ENCODE results near the gene CPED1.
A peak's percentile ranks its signal among the peaks of the same experiment; 100 is the strongest.

The CPED1 gene

GRCh38 chr7:120987683-120988590 is 574 bp upstream of the CPED1 start:
- Mint-ChIP-seq H3K27me3 (peaks cover 57% of the 10 kb centered on the region), H3K4me1 (ENCODE audit: low read depth) (peaks cover 19% of the 10 kb centered on the region), H3K9me3 (no peaks in the 10 kb centered on the region), H3K27ac (no peak overlapping the region), H3K36me3 (ENCODE audit: low read depth) (no peaks in the 10 kb centered on the region), H3K4me3 (peak overlapping the region; percentile 83)

DNA sequence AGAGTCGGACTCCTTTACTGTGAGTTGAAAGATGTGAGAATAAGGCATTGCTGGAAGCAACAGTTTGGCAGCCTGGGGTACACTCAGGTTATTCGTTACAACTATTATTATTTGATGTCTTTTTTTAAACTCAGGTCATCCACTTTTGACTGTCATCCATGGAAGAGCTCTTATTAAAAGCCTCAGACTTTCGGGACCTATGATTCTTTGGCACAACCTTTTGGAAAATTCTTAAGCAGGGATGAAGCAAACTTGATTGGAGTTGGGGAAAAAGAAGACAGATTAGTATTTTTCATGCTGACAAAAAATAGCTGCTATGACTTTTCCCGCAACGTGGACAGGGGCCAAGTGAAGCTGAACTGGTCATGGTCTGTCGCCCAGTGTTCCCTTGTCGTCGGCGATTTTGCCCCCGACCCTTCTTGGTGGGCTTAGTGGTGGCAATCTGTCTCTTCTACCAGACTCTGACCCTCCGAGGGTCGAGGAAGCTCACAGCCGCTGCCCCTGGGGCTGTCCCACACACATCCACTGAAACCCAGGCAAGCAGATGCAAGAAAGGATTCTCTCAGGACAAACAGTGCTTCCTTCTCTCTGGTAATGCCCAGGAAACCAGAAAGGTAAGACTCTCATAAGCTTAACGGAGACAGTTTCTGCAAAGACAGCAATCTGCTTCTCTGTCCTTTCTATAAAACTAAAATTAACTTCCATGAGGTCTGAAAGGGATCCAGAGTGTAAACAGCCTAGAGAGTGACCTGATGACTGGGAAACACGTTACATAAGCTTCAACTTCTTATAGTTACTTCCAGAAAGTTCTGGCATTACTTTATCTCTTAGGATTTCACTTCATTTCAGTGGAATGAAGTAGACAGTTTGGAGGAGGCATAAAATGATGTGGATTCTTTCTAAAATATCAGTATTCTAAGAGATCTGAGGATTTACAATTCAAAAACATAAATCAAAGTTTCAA is 1.0 kb downstream of the CPED1 start:
- Mint-ChIP-seq H3K27me3 (peaks cover 63% of the 10 kb centered on the region), H3K9me3 (no peaks in the 10 kb centered on the region), H3K4me1 (ENCODE audit: low read depth) (peaks cover 19% of the 10 kb centered on the region), H3K27ac (no peak overlapping the region), H3K4me3 (peak overlapping the region; percentile 83), H3K36me3 (ENCODE audit: low read depth) (no peaks in the 10 kb centered on the region)

DNA sequence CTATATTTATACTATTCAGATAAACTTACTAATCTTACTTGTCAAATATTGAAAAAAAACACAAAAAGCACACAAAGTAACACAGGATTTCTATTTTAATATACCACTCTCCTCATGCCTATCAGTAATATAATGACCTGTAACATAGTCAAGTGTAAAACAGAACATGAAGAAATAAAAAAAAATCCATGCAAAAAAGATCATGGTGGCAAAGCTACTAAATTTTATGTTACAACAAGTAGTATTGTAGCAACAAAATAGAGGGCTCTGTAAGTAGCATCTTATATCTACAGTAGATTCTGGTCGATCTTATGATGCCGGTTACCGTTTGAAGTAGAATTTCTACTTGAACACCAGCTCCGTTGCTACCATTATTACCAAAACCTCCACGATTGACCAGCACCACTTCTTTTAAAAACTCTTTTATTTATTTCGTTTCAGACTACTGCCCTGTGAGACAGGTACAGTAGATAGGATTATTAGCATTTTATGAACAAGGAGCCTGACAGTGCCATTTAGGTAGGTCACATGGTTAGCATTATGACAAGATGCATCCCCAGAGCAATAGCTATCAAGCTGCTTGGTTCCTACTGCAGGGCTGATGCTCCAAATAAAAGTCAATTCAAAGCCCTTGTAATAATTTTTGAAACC is 2.1 kb downstream of the CPED1 start:
- no peaks in the 10 kb centered on the region for H3K9me3 Mint-ChIP-seq
- H3K27me3 Mint-ChIP-seq, result peaks cover 63% of the 10 kb centered on the region
- H3K4me3 Mint-ChIP-seq, result no peak overlapping the region
- H3K27ac Mint-ChIP-seq, result no peak overlapping the region
- peaks cover 21% of the 10 kb centered on the region for H3K4me1 Mint-ChIP-seq (ENCODE audit: low read depth)
- H3K36me3 Mint-ChIP-seq (ENCODE audit: low read depth), result no peaks in the 10 kb centered on the region

DNA sequence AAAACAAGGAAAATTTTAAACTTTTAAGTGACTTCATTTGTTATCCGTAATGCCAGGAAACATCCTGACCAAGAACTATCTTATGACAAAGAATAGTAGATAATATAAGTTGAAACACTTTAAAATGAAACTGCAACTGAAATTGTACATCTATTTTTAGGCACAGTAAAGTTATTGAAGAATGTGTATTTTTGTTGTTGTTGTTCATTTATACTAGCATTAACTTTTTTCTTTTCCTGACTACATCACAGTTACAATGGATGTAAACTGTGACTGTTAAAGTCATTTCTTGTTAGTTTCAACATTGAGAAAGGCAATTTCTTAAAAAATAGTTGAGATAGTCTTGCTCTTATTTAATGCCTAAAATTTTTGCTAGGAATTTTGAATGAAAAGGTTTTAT is 2.6 kb downstream of the CPED1 start:
- no peak overlapping the region for H3K27ac Mint-ChIP-seq
- H3K4me1 Mint-ChIP-seq (ENCODE audit: low read depth), result peaks cover 25% of the 10 kb centered on the region
- no peaks in the 10 kb centered on the region for H3K9me3 Mint-ChIP-seq
- H3K36me3 Mint-ChIP-seq (ENCODE audit: low read depth), result no peaks in the 10 kb centered on the region
- no peak overlapping the region for H3K4me3 Mint-ChIP-seq
- peaks cover 63% of the 10 kb centered on the region for H3K27me3 Mint-ChIP-seq

DNA sequence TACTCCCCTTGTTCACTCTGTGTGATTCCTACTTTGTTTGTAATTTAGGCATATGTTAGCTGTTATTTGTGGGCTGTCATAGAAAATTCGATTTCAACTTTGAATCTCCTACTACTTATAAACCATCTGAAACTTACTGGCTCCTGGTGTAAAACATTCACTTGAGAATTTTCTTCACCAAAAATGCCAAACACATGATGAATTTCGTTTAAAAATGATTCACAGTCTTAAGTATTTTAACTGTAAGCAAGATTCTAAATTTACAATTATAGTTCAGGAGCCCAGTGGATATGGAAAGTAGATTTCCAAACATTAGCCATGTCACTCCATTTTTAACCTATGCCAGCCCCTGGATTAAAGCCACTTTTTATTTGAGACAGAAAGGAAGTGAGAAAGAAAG is 3.1 kb downstream of the CPED1 start:
- no peaks in the 10 kb centered on the region for H3K36me3 Mint-ChIP-seq (ENCODE audit: low read depth)
- peaks cover 30% of the 10 kb centered on the region for H3K4me1 Mint-ChIP-seq (ENCODE audit: low read depth)
- H3K27ac Mint-ChIP-seq, result no peak overlapping the region
- no peaks in the 10 kb centered on the region for H3K9me3 Mint-ChIP-seq
- H3K27me3 Mint-ChIP-seq, result peaks cover 59% of the 10 kb centered on the region
- H3K4me3 Mint-ChIP-seq, result no peak overlapping the region

- Mint-ChIP-seq H3K36me3 (ENCODE audit: low read depth) (no peaks in the 10 kb centered on the region), H3K4me3 (no peak overlapping the region), H3K27me3 (peaks cover 52% of the 10 kb centered on the region), H3K27ac (no peak overlapping the region), H3K9me3 (no peaks in the 10 kb centered on the region), H3K4me1 (ENCODE audit: low read depth) (peaks cover 34% of the 10 kb centered on the region)
Observed at GRCh38 chr7:120992272-120992964, 3.9 kb downstream of the CPED1 start.

- no peak overlapping the region for H3K27ac Mint-ChIP-seq
- peaks cover 30% of the 10 kb centered on the region for H3K4me1 Mint-ChIP-seq (ENCODE audit: low read depth)
- no peak overlapping the region for H3K4me3 Mint-ChIP-seq
- H3K9me3 Mint-ChIP-seq, result no peaks in the 10 kb centered on the region
- H3K27me3 Mint-ChIP-seq, result peaks cover 45% of the 10 kb centered on the region
- H3K36me3 Mint-ChIP-seq (ENCODE audit: low read depth), result no peaks in the 10 kb centered on the region
Observed at GRCh38 chr7:120992965-120993494, 4.5 kb downstream of the CPED1 start.

DNA sequence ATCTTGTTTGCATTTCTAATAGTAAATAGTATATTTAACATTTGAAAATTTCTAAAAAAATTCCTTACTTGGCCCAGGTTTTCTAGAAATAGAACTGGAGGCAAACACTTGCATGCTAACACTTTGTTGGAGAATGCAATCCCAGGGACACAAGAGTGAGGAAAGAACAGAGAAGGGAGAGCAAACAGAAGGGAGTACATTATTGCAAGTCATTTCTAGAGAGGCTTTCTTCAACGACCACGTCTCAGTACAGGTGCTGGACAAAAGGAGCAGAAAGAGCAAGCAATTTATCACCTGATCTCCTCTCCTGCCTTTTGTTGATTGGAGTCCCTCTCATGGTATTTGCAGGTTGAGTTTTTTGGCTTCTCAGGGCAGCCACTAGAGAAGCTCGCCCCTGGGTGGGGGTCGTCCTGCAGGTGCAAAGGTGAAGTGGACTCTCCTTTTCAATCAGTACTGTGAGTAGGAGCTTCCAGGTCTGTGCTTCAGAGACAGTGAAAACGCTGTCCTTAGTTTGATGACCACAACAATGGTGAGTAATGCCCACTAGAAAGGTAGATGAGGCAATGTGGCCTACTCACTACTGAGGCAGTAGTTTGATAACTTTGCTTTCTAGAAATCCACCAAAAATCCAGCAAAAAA is 5.2 kb downstream of the CPED1 start:
- peaks cover 39% of the 10 kb centered on the region for H3K27me3 Mint-ChIP-seq
- no peak overlapping the region for H3K27ac Mint-ChIP-seq
- no peaks in the 10 kb centered on the region for H3K9me3 Mint-ChIP-seq
- peaks cover 25% of the 10 kb centered on the region for H3K4me1 Mint-ChIP-seq (ENCODE audit: low read depth)
- H3K36me3 Mint-ChIP-seq (ENCODE audit: low read depth), result no peaks in the 10 kb centered on the region
- H3K4me3 Mint-ChIP-seq, result no peak overlapping the region

DNA sequence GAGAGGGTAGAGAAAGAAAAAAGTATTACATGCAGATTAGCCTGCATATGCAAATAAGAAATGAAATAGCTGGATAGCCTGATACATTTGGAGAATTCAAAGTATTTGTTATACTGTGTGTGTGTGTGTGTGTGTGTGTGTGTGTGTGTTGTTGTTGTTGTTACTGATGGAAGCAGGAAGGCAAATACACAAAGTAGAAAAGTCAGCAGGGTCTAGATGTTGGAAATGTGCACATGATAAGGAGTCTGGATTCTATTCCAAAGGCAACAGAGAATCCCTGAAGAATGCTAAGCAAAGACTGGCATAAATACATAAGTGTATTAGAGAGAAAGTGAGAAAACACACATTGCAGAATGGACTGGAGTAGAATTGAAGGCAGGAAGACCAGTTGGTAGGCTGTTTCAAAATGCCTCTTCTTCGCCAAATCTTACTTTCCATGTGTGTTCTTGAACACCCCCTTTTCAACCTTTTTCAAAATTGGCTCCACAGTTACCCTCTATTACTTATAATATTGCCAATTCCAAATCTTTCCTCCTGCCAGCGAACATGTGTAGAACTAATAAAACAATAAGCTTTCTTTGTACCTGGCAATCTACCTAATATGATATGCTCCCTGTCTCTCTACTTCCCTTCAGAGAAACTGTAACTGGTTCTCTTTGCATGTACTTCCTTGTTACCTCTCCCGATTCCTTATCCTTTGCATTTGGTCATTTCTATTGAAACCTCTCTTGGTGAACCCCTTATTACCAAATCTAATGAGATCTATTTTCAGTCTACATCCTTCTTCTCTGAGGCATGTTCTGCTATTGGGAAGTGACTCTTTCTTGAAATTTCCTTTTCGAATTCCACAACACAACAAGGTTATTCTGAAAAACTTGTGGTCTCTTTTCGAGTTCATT is 6.2 kb downstream of the CPED1 start:
- no peak overlapping the region for H3K4me3 Mint-ChIP-seq
- no peak overlapping the region for H3K27ac Mint-ChIP-seq
- H3K9me3 Mint-ChIP-seq, result no peaks in the 10 kb centered on the region
- H3K4me1 Mint-ChIP-seq (ENCODE audit: low read depth), result peaks cover 16% of the 10 kb centered on the region
- H3K27me3 Mint-ChIP-seq, result peaks cover 28% of the 10 kb centered on the region
- H3K36me3 Mint-ChIP-seq (ENCODE audit: low read depth), result no peaks in the 10 kb centered on the region

- Mint-ChIP-seq H3K27ac (no peak overlapping the region), H3K36me3 (ENCODE audit: low read depth) (no peaks in the 10 kb centered on the region), H3K4me1 (ENCODE audit: low read depth) (peaks cover 20% of the 10 kb centered on the region), H3K9me3 (no peaks in the 10 kb centered on the region), H3K4me3 (no peak overlapping the region), H3K27me3 (peaks cover 19% of the 10 kb centered on the region)
Observed at GRCh38 chr7:120995654-120996053, 7.1 kb downstream of the CPED1 start.

DNA sequence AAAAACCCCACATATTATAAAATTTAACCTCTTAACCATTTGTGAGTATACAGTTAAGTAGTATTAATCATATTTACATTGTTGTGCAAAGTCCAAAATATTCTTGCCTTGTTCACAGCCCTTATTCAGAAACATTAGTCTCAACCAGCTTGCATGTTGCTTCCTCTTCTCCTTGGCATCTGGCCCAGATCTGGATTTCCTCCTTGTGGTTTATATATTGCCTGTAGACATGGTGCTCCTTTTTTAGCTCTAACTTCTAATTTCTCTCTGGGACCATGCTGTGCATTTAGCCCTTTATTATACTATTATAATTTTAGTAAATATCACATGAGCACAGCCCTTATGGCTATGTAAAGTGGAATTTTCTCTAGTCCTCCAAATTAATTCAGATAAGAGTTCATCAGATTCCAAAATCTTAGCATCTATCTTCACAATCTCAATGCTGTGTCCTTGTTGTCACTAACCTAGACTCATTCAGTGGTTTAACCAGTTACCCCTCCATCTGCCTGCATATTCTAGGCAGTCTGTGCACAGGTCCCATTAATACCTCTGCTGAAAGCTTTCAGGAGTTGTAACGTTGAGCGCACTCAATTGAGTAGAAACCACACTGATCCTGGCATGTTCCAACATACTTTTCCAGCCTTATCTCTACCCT is 7.9 kb downstream of the CPED1 start:
- H3K9me3 Mint-ChIP-seq, result no peaks in the 10 kb centered on the region
- H3K27me3 Mint-ChIP-seq, result peaks cover 14% of the 10 kb centered on the region
- H3K4me3 Mint-ChIP-seq, result no peak overlapping the region
- no peaks in the 10 kb centered on the region for H3K36me3 Mint-ChIP-seq (ENCODE audit: low read depth)
- peaks cover 20% of the 10 kb centered on the region for H3K4me1 Mint-ChIP-seq (ENCODE audit: low read depth)
- no peak overlapping the region for H3K27ac Mint-ChIP-seq

GRCh38 chr7:120996988-120997345 is 8.5 kb downstream of the CPED1 start:
- peaks cover 20% of the 10 kb centered on the region for H3K4me1 Mint-ChIP-seq (ENCODE audit: low read depth)
- H3K27me3 Mint-ChIP-seq, result peaks cover 10% of the 10 kb centered on the region
- no peaks in the 10 kb centered on the region for H3K36me3 Mint-ChIP-seq (ENCODE audit: low read depth)
- H3K27ac Mint-ChIP-seq, result no peak overlapping the region
- no peak overlapping the region for H3K4me3 Mint-ChIP-seq
- H3K9me3 Mint-ChIP-seq, result no peaks in the 10 kb centered on the region

All from stimulated activated naive CD8-positive, alpha-beta T cell treated with anti-CD3 and anti-CD28 coated beads, Interleukin-15, Interleukin-2, amounts not matched to agents 100 ng/mL and 50 ng/mL, for 24 hours (primary cell).